ENCODE results near the gene RMND5B.
"Not testable (repeated sequence)": the region's sequence is repeated elsewhere in the genome, so short reads cannot be mapped to it uniquely, and the experiment has no call there.

The RMND5B gene, protein sequence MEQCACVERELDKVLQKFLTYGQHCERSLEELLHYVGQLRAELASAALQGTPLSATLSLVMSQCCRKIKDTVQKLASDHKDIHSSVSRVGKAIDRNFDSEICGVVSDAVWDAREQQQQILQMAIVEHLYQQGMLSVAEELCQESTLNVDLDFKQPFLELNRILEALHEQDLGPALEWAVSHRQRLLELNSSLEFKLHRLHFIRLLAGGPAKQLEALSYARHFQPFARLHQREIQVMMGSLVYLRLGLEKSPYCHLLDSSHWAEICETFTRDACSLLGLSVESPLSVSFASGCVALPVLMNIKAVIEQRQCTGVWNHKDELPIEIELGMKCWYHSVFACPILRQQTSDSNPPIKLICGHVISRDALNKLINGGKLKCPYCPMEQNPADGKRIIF

DNA sequence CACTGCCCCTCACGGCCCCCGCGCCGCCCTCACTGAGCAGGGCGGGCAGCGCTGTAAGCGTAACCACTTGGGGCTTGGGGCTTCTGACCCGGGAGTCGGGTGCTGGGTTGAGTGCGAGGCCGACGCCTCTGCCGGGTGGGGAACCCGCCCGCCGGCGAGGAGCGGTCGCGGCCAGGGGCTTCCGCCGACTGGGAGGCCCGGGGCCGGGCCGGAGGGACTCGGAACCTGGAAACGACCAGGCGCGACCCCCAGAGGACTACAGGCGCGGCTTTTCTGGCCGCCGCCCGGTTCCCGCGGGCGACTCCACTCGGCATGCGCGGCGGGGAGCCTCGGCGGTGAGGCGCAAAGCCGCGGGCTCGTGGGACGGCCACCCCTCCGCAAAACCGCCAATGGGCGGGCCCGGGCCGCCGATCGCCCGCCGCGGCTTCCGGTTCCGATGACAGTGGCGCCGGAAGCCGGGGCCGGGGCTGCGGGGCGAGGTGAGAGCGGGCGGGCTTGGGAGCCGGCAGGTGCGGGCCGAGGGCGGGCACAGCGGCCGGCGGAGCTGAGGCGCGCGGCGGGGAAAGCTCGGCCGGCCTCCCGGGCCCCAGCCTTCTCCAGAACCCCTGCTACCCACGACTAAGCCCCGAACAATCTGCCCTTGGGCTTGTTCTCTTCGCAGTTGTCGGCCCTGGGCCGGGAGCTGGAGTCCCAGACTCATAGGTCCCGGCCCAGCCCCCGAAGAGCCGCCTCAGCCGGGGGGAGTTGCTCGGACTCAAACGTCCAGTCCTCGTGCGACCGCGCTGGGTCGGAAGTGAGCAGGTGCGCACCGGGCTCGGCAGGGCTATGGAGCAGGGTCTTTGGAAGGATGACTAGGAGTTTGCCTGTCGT lies at the start of gene RMND5B:
Gene RMND5B, plus strand, starts transcription at position 439 of the 870 bp plus-strand sequence. CDS start 7,106 bp downstream, outside the sequence.
- Histone ChIP-seq H3K9ac (ENCODE audit: insufficient read length) (peak within 1 kb of the TSS; percentile 95), H3K36me3 (ENCODE audit: insufficient read depth, low read length) (peaks cover 10% of the 10 kb centered on the region; the same call in 1 of the 2 replicates), H3K27ac (peak within 1 kb of the TSS; percentile 83), H3K4me3 (peak within 1 kb of the TSS; percentile 90), H3K9me3 (ENCODE audit: low read depth, low read length) (no peaks in the 10 kb centered on the region)
- TF ChIP-seq FOXP2 (optimal IDR thresholded peaks at IDR 0.05; ENCODE audit: control extremely low read depth, extremely low read length, insufficient read depth): no peak
- peak; percentile 66 for TF ChIP-seq POLR2AphosphoS5 (IDR thresholded peaks at IDR 0.05; ENCODE audit: borderline replicate concordance, low read depth, low read length)
- no peak for DNase-seq (ENCODE audit: low read depth, low spot score)

DNA sequence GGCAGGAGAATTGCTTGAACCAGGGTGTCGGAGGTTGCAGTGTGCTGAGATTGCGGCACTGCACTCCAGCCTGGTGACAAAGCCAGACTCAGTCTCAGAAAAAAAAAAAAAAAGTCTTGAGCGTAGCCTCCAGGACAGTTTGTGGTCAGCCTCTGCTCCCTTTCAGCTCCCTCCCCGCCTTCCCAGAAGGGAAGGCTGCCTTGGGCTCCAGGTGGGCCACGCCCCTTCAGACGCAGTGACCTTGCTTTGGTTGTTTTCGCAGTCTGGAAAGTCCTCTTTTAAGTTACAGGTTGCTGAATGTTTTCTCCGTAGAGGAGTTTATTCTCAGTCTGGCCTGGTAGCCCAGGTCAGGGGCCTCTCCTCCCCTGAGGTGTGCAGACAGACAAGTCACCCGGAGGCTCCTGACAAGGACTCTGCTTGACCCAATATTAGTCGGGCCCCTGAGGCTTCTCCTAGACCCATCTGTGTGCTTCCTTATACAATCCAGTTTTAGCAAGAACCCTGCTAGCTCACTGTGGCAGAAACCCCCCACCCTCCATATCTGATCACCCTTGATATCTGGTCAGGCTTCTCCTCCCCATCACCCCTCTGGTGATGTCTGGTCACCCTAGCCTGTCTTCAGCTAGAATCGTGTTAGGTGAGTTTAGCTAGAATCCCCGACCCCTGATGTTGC lies 49.1 kb upstream of the RMND5B start:
- Histone ChIP-seq H3K36me3 (ENCODE audit: insufficient read depth, low read length) (no peaks in the 10 kb centered on the region), H3K9me3 (ENCODE audit: low read depth, low read length) (no peaks in the 10 kb centered on the region), H3K4me3 (no peak overlapping the region), H3K27ac (no peak overlapping the region), H3K9ac (ENCODE audit: insufficient read length) (no peak overlapping the region)
- TF ChIP-seq FOXP2 (optimal IDR thresholded peaks at IDR 0.05; ENCODE audit: control extremely low read depth, extremely low read length, insufficient read depth) (no peak), EZH2 (IDR thresholded peaks at IDR 0.05) (no peak), POLR2AphosphoS5 (IDR thresholded peaks at IDR 0.05; ENCODE audit: borderline replicate concordance, low read depth, low read length) (no peak)
- DNase-seq (ENCODE audit: low read depth, low spot score): no peak

DNA sequence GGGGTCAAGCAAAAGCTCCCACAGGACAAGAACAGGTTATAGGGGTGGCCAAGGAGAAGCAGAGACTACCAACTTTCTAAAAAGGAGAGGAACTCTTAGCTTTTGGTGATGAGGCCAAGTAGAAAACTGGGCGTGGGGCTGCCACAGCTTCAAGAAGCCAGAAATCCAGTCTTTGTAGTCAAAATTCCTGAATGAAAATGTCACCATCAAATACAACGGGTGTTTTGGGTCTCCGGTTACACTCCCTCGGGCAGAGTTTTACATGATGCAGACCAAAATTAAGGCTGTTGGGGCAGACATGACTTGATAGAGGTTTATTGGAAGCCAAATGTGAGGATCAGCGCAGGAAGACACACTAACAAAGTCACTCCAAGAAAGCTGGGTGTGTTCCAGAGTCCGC lies 46.9 kb upstream of the RMND5B start:
- no peak for DNase-seq (ENCODE audit: low read depth, low spot score)
- Histone ChIP-seq H3K9me3 (ENCODE audit: low read depth, low read length) (no peaks in the 10 kb centered on the region), H3K36me3 (ENCODE audit: insufficient read depth, low read length) (no peaks in the 10 kb centered on the region), H3K9ac (ENCODE audit: insufficient read length) (no peak overlapping the region), H3K4me3 (no peak overlapping the region), H3K27ac (no peak overlapping the region)
- TF ChIP-seq EZH2 (IDR thresholded peaks at IDR 0.05) (no peak), POLR2AphosphoS5 (IDR thresholded peaks at IDR 0.05; ENCODE audit: borderline replicate concordance, low read depth, low read length) (no peak)

DNA sequence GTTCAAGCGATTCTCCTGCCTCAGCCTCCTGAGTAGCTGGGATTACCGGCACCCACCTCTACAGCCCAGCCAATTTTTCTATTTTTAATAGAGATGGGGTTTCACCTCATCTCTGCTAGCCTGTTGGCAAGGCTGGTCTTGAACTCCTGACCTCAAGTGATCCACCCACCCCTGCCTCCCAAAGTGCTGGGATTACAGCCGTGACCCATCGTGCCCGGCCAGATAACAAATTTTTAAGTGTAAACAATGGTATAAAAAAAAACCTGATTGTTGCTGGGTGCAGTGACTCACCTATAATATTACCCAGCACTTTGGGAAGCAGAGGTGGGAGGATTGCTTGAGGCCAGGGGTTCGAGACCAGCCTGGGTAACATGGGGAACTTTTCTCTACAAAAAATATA lies 45.5 kb upstream of the RMND5B start:
- no peak for DNase-seq (ENCODE audit: low read depth, low spot score)
- Histone ChIP-seq H3K9me3 (ENCODE audit: low read depth, low read length) (no peaks in the 10 kb centered on the region), H3K9ac (ENCODE audit: insufficient read length) (no peak overlapping the region), H3K27ac (no peak overlapping the region), H3K36me3 (ENCODE audit: insufficient read depth, low read length) (no peaks in the 10 kb centered on the region), H3K4me3 (no peak overlapping the region)
- no peak for TF ChIP-seq EZH2 (IDR thresholded peaks at IDR 0.05)
- TF ChIP-seq FOXP2 (optimal IDR thresholded peaks at IDR 0.05; ENCODE audit: control extremely low read depth, extremely low read length, insufficient read depth): no peak
- no peak for TF ChIP-seq POLR2AphosphoS5 (IDR thresholded peaks at IDR 0.05; ENCODE audit: borderline replicate concordance, low read depth, low read length)

DNA sequence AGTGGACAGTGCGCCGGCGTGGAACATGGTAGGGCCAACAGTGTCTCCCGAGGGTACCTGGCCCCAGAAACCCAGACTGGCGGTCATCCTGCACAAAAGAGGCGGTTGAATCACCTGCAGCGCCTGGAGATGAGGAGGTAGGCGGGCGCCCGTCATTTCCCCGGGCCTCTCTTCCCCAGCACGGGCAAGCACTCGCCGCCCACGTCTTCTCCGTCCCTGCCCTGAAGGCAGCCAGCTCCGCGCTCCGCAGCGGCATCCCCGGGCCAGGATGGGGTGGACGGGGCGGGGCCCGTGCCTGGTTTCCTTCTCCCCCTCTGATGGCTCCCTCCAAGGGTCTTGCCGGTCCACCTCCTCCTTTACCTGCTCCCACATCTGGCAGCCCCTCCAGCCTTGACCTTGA lies 44.5 kb upstream of the RMND5B start:
- Histone ChIP-seq H3K27ac (no peak overlapping the region), H3K36me3 (ENCODE audit: insufficient read depth, low read length) (no peaks in the 10 kb centered on the region), H3K4me3 (no peak overlapping the region), H3K9me3 (ENCODE audit: low read depth, low read length) (no peaks in the 10 kb centered on the region), H3K9ac (ENCODE audit: insufficient read length) (no peak overlapping the region)
- TF ChIP-seq POLR2AphosphoS5 (IDR thresholded peaks at IDR 0.05; ENCODE audit: borderline replicate concordance, low read depth, low read length) (no peak), EZH2 (IDR thresholded peaks at IDR 0.05) (no peak), FOXP2 (optimal IDR thresholded peaks at IDR 0.05; ENCODE audit: control extremely low read depth, extremely low read length, insufficient read depth) (no peak)
- DNase-seq (ENCODE audit: low read depth, low spot score): no peak

DNA sequence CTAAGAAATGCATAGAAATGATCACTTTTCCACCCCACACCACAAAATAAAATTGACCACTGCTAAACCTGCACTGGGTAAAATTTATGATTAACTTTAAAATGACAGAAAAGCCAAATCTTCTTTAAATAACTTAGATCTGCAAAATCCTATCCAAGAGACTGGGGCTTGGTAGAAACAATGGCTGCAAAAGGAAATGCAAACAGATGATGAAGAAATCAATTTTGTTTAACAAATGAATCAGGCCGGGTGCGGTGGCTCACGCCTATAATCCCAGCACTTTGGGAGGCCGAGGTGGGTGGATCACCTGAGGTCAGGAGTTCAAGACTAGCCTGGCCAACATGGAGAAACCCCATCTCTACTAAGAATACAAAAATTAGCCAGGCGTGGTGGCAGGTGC lies 43.6 kb upstream of the RMND5B start:
- DNase-seq (ENCODE audit: low read depth, low spot score); H3K36me3 ChIP-seq (ENCODE audit: insufficient read depth, low read length); H3K27ac ChIP-seq; H3K9ac ChIP-seq (ENCODE audit: insufficient read length); H3K4me3 ChIP-seq; H3K9me3 ChIP-seq (ENCODE audit: low read depth, low read length): not testable (repeated sequence)

DNA sequence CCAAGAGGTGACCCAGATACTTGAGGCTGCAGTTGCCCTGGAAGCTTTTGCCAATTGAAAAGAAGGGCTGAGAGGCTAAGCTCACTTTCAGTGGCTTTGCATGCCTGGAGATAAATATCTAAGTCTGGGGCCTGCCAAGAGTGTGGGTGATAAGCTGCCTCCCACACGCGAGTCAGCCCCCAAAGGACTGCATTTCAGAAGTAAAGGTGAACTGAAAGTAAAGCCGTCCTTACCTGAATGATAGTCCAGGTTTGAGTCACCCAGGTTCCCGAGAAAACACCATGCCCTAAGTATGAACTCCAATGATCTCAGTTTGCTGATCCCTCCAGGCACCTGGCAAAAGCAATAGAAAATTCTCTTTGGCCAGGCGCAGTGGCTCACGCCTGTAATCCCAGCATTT lies 40.0 kb upstream of the RMND5B start:
- Histone ChIP-seq H3K9me3 (ENCODE audit: low read depth, low read length) (no peaks in the 10 kb centered on the region), H3K36me3 (ENCODE audit: insufficient read depth, low read length) (no peaks in the 10 kb centered on the region), H3K9ac (ENCODE audit: insufficient read length) (no peak overlapping the region), H3K27ac (no peak overlapping the region), H3K4me3 (no peak overlapping the region)
- TF ChIP-seq POLR2AphosphoS5 (IDR thresholded peaks at IDR 0.05; ENCODE audit: borderline replicate concordance, low read depth, low read length): no peak
- TF ChIP-seq FOXP2 (optimal IDR thresholded peaks at IDR 0.05; ENCODE audit: control extremely low read depth, extremely low read length, insufficient read depth): no peak
- no peak for TF ChIP-seq EZH2 (IDR thresholded peaks at IDR 0.05)
- no peak for DNase-seq (ENCODE audit: low read depth, low spot score)

DNA sequence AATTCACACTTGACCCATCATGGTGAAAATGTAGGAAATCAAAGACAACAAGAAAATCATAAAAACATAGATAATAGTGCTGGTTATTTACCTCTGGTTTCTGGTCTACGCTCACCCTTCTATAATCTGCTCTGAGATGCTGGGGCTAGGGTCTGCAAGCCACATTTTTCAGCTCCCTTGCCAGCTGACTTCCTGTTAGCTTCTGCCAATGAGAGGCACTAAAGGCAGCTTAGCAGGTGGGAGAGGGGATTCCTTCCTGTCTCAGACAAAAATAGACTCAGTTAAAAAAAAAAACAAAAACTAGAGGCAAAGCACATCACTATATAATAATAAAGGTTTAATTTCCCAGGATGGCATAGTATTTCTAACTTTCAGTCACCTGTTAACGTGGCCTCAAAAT lies 37.7 kb upstream of the RMND5B start:
- H3K9me3 ChIP-seq (ENCODE audit: low read depth, low read length): no peaks in the 10 kb centered on the region
- TF ChIP-seq FOXP2 (optimal IDR thresholded peaks at IDR 0.05; ENCODE audit: control extremely low read depth, extremely low read length, insufficient read depth): no peak
- H3K27ac ChIP-seq: no peak overlapping the region
- H3K36me3 ChIP-seq (ENCODE audit: insufficient read depth, low read length): no peaks in the 10 kb centered on the region
- DNase-seq (ENCODE audit: low read depth, low spot score): no peak
- H3K4me3 ChIP-seq: no peak overlapping the region
- H3K9ac ChIP-seq (ENCODE audit: insufficient read length): no peak overlapping the region
